HG03565 (cell line): ENCODE data around the gene NOS3.
"Not testable (repeated sequence)": the region's sequence is repeated elsewhere in the genome, so short reads cannot be mapped to it uniquely, and the experiment has no call there.

Source experiments
- ATAC-seq: cut with Tn5 transposase; IDR thresholded peaks from one replicate; pipeline ENCODE4 v1.9.1; 2021; ENCODE audit warnings: mild to moderate bottlenecking, moderate library complexity; ENCODE audit not compliant: unreplicated experiment

Gene NOS3

GRCh38 chr7:150997817-150998216 lies 7.0 kb downstream of the NOS3 start:
- no peak for ATAC-seq

GRCh38 chr7:150998341-150998740 lies 7.5 kb downstream of the NOS3 start:
- no peak for ATAC-seq

- ATAC-seq: no peak
Observed at GRCh38 chr7:150999001-150999400, 8.2 kb downstream of the NOS3 start.

GRCh38 chr7:150999497-151000230 lies 8.8 kb downstream of the NOS3 start:
- no peak for ATAC-seq

- ATAC-seq: no peak
Observed at GRCh38 chr7:151000897-151001495, 10.2 kb downstream of the NOS3 start.

- no peak for ATAC-seq
Observed at GRCh38 chr7:151001546-151001945, 10.7 kb downstream of the NOS3 start.

GRCh38 chr7:151003572-151003971 lies 12.8 kb downstream of the NOS3 start:
- ATAC-seq: no peak

- ATAC-seq: no peak
Observed at GRCh38 chr7:151005566-151005965, 14.7 kb downstream of the NOS3 start.

GRCh38 chr7:151006590-151007300 lies 15.9 kb downstream of the NOS3 start:
- ATAC-seq: no peak

- ATAC-seq: no peak
Observed at GRCh38 chr7:151007469-151007898, 16.7 kb downstream of the NOS3 start.

- no peak for ATAC-seq
Observed at GRCh38 chr7:151008143-151008510, 17.3 kb downstream of the NOS3 start.

GRCh38 chr7:151008511-151009323 lies 17.9 kb downstream of the NOS3 start:
- peak; percentile 54 for ATAC-seq

- no peak for ATAC-seq
Observed at GRCh38 chr7:151009327-151010036, 18.7 kb downstream of the NOS3 start.

GRCh38 chr7:151010037-151010306 lies 19.2 kb downstream of the NOS3 start:
- no peak for ATAC-seq

GRCh38 chr7:151010307-151011096 lies 19.7 kb downstream of the NOS3 start:
- no peak for ATAC-seq

- no peak for ATAC-seq
Observed at GRCh38 chr7:151011097-151011409, 20.2 kb downstream of the NOS3 start.

GRCh38 chr7:151011616-151012015 lies 20.8 kb downstream of the NOS3 start:
- ATAC-seq: not testable (repeated sequence)

GRCh38 chr7:151012031-151012692 lies 21.3 kb downstream of the NOS3 start:
- ATAC-seq: no peak

GRCh38 chr7:151012911-151013347 lies 22.1 kb downstream of the NOS3 start:
- no peak for ATAC-seq

- no peak for ATAC-seq
Observed at GRCh38 chr7:151013356-151013732, 22.5 kb downstream of the NOS3 start.
